ENCODE results near the gene ERN1.

DNA sequence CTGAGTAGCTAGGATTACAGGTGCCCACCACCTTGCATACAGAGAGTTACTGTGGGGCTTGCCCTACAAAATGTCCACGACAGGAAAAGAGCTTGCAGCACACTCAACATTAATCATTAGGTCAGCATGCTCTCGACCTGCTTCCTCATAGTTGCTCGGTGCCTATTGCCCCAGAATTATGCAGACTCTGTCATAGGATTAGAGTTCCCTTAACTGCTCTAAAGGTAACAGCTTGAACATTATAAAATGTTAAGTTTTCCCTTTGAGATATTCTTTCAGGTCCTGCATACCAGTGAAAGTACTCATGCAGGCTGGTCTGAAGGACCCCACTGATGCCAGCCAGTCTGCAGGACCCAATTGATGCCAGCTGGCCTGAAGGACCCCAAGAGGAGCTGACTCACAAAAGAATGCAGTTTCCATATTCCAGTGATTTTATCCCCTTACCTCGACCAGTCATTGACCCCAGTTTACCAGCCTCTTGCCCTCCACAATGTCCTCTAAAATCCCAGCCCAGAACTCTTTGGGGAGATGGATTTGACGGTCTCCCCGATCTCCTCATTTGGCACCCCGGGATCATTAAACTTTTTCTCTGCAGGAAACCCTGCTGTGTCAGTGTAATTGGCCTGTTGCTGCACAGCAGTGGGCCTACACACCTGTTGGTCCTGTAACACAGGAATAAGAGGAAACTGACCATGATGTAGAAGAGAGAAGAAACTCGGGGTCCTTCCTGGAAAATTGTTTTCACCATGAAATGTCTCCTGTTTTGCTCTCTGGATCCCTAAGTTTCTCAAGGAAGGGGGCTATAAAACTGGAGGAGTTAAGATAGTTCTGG, 120.2 kb downstream of the ERN1 start:
- no peak for TF ChIP-seq ZIK1 (CRISPR knock-in tag; IDR thresholded peaks at IDR 0.05; ENCODE audit: borderline replicate concordance, low read depth)
- no peak for TF ChIP-seq RAD21 (CRISPR knock-in tag; IDR thresholded peaks at IDR 0.05)
- no peak for TF ChIP-seq PITX1 (CRISPR knock-in tag; IDR thresholded peaks at IDR 0.05)
- no peak for TF ChIP-seq LCORL (IDR thresholded peaks at IDR 0.05)
- TF ChIP-seq LCORL (CRISPR knock-in tag; IDR thresholded peaks at IDR 0.05): no peak
- no peak for TF ChIP-seq ZNF768 (CRISPR knock-in tag; IDR thresholded peaks at IDR 0.05)
- TF ChIP-seq, protein P1, sequence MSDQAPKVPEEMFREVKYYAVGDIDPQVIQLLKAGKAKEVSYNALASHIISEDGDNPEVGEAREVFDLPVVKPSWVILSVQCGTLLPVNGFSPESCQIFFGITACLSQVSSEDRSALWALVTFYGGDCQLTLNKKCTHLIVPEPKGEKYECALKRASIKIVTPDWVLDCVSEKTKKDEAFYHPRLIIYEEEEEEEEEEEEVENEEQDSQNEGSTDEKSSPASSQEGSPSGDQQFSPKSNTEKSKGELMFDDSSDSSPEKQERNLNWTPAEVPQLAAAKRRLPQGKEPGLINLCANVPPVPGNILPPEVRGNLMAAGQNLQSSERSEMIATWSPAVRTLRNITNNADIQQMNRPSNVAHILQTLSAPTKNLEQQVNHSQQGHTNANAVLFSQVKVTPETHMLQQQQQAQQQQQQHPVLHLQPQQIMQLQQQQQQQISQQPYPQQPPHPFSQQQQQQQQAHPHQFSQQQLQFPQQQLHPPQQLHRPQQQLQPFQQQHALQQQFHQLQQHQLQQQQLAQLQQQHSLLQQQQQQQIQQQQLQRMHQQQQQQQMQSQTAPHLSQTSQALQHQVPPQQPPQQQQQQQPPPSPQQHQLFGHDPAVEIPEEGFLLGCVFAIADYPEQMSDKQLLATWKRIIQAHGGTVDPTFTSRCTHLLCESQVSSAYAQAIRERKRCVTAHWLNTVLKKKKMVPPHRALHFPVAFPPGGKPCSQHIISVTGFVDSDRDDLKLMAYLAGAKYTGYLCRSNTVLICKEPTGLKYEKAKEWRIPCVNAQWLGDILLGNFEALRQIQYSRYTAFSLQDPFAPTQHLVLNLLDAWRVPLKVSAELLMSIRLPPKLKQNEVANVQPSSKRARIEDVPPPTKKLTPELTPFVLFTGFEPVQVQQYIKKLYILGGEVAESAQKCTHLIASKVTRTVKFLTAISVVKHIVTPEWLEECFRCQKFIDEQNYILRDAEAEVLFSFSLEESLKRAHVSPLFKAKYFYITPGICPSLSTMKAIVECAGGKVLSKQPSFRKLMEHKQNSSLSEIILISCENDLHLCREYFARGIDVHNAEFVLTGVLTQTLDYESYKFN (CRISPR knock-in tag; conservative IDR thresholded peaks at IDR 0.05): no peak
- no peak for TF ChIP-seq ZNF607 (CRISPR knock-in tag; IDR thresholded peaks at IDR 0.05; ENCODE audit: borderline replicate concordance)
- no peak for TF ChIP-seq FOSL1 (CRISPR knock-in tag; IDR thresholded peaks at IDR 0.05; ENCODE audit: borderline replicate concordance)
- TF ChIP-seq, protein P2, sequence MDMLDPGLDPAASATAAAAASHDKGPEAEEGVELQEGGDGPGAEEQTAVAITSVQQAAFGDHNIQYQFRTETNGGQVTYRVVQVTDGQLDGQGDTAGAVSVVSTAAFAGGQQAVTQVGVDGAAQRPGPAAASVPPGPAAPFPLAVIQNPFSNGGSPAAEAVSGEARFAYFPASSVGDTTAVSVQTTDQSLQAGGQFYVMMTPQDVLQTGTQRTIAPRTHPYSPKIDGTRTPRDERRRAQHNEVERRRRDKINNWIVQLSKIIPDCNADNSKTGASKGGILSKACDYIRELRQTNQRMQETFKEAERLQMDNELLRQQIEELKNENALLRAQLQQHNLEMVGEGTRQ (IDR thresholded peaks at IDR 0.05; ENCODE audit: low read depth, low read length): no peak
- TF ChIP-seq, protein P2 (CRISPR knock-in tag; IDR thresholded peaks at IDR 0.05; ENCODE audit: borderline replicate concordance): no peak
- TF ChIP-seq ZNF496 (CRISPR knock-in tag; IDR thresholded peaks at IDR 0.05; ENCODE audit: insufficient replicate concordance): no peak
- TF ChIP-seq ZNF792 (CRISPR knock-in tag; IDR thresholded peaks at IDR 0.05): no peak
- no peak for TF ChIP-seq BRD4 (CRISPR knock-in tag; IDR thresholded peaks at IDR 0.05)
- TF ChIP-seq ZNF382 (CRISPR knock-in tag; IDR thresholded peaks at IDR 0.05; ENCODE audit: borderline replicate concordance): no peak

Data from HepG2 (cell line).